GM19099 (cell line): ENCODE measurements around the gene HLA-DQA2.
A peak's percentile ranks its signal among the peaks of the same experiment; 100 is the strongest.

Experiments used
- POLR2A ChIP-seq: IDR thresholded peaks from 3 replicates; pipeline ENCODE4 v1.6.1; 2011; ENCODE audit warnings: low read depth; ENCODE audit not compliant: insufficient read length; ENCODE audit errors: extremely low read depth

Gene HLA-DQA2

DNA sequence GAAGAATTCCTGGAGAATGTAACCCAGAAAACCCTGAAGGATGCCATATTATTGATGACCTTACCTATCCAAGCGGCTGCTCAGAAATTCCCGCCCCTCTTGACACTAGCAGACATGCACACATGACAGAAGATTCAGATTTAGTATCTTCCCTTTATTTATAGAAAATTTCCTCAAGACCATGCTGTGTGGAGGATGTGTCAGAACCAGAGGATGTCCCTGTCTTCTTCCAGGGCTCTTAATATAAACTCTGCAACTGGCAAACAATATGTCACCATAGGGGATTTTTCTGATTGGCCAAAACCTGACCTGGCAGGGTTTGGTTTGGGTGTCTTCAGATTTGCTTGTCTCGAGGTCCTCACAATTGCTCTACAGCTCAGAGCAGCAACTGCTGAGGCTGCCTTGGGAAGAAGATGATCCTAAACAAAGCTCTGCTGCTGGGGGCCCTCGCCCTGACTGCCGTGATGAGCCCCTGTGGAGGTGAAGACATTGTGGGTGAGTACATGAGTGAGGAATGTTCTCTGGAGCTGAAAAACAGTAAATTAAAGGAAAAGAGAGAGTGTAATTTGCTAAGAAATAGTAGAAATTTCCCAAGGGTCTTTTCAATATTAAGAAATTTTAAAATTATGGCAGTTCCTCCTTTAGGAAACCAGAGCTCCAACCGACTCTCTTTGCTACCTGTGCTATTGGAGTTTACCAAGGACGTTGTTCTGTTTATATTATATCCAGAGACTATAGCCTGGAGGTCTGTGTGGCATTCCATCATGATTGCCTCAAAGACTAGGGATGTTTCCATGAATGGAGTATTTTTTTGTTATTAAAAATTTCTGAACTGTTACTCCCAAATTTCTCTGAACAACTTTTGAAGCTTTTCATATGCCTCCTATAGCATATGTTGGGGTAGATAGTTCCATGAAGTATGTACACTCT, at the start of gene HLA-DQA2:
Gene HLA-DQA2, plus strand, starts transcription at position 361 of the 930 bp plus-strand sequence. Its CDS starts 53 bp downstream, at position 414.
- peak; percentile 43 for TF ChIP-seq POLR2A

DNA sequence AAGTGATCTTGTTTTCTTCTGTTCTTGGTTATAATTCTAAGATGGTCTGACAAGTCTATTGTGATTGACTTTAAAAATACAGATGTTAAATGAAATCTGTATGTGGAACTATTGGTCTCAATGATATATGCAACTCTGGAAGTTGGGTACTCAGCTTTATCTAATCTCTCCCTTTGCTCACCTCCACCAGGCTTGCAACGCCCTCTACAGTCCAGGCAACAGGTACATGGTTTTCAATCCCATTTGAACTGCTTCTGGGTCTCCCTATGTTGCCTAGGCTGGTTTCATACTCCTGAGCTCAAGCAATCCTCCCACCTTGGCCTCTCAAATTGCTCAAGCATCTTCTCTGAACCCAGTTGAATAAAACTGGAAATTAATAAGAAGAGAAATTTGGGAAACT, 49.2 kb upstream of the HLA-DQA2 start:
- TF ChIP-seq POLR2A, result no peak

DNA sequence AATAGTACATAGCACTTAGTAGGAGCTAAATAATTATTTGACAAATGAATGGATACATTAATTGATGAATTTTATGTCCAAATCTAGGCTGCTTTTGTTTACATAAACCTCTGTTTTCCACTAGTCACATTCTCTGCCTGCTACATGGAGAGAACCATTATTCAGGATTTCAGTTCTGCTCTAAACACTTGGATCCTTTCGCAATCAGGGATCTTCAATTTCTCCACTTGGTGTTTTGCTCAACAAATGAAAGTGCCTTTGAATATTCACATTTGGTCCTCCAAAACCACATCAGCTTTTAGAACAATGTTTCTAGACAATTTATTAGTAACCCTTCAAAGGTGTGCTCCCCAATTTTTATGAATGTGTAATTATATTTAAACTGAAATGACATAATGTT, 44.2 kb upstream of the HLA-DQA2 start:
- no peak for TF ChIP-seq POLR2A

DNA sequence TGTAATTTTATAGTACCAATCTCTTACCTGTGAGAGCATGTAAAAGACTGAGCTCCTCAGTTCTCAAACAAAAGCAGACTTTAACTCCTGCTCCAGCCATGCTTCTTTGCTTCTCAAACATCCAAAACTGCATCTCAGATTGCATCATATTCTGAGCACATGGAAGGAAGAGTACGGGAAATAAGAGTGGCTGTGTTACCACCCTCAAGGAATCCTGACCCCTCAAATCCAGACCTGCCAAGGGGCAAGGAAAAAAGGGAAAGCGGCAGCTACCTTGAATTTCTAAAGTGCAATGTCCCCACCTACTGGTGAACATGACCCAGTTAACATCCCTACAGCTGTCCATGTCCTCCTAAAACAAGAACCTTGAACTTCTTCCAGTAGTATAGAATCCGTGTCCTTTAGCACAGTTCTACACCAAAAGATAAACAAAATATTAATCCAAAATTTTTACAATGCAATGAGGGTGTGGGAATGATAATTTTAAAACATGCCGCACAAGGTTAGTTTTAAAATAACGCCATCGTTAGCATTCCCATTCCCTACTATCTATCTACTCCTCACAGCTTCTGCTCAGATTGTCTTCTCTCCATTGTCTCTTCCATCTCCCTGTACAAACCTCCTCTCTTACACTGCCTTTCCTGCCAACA, 40.7 kb upstream of the HLA-DQA2 start:
- TF ChIP-seq POLR2A, result no peak

DNA sequence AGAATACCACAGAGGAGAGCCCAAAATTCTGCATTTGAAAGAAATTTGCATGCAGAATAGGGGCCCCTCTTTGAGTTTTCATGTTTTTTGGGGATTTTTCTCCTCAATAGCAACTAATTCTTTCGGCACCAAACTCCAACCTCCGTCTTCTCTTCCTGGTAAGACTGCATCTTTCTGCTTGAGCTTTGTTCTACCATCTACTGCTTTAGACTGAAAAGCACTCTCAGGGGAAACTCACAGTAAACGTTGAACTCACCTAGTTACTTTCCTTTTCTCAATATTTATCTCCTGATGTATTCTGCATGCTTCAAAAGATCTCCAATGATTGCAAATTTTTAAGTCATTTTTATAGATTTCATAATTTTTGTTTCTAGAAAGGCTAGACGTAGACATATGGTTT, 37.8 kb upstream of the HLA-DQA2 start:
- no peak for TF ChIP-seq POLR2A

DNA sequence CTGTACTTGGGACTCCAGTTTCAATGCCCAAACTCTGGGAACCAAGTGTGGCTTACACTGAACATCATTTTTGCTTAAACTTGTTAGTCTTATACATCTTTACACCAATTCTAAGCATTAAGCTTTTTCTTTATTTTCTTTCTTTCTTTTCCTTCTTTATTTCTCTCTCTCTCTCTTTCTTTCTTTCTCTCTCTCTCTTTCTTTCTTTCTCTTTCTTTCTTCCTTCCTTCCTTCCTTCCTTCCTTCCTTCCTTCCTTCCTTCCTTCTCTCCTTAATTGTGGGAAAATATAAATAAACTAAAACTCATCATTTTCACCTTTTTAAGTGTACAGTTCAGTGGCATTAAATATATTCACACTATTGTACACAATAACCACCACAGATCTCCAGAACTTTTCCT, 31.6 kb upstream of the HLA-DQA2 start:
- TF ChIP-seq POLR2A, result no peak

DNA sequence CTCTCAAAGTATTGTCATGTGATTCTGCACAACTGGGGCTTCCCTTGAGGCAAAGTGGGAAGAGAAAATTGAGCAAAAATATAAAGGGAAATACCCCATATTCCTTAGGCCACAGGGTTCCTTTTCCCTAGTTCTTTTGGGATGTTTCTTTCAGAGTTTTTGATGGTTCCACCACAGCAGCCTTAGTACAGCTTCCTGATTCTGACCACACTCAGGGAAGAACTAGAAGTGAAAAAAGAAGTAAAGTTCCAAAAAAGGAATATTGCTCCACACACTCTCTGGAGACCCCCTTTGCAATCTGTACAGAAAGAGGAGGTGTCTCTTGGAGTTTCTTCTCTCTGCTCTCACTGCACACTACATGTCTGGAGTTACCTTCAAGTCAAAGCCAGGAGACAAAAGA, 27.9 kb upstream of the HLA-DQA2 start:
- no peak for TF ChIP-seq POLR2A

DNA sequence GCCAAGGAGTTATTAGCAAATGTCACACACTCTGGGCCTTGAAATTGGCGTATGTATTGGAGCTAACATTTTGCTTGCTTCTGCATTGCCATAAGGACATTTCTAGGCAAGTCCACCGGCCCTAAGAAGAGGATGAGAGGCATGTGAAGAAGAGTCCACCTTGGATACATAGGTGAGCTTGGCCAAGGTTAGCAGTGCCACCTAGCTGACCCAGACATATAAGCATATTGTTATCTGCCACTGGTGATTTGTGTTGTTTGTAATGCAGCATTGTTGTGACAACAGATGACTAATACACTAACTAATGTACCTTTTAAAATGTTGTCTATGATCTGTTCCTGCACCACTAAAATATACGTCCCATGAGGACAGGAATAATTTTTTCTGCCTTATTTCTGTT, 24.8 kb upstream of the HLA-DQA2 start:
- no peak for TF ChIP-seq POLR2A

DNA sequence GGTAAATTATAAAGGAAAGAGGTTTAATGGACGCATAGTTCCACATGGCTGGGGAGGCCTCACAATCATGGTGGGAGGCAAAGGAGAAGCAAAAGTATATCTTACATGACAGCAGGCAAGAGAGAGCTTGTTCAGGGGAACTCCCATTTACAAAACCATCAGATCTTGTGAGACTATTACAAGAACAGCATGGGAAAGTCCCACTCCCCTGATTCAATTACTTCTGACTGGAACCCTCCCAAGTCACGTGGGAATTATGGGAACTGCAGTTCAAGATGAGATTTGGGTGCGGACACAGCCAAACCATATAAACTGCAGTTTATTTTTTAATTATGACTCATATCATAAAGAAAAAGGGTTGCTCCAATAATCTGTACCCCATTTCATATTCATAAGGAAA, 22.3 kb upstream of the HLA-DQA2 start:
- no peak for TF ChIP-seq POLR2A

DNA sequence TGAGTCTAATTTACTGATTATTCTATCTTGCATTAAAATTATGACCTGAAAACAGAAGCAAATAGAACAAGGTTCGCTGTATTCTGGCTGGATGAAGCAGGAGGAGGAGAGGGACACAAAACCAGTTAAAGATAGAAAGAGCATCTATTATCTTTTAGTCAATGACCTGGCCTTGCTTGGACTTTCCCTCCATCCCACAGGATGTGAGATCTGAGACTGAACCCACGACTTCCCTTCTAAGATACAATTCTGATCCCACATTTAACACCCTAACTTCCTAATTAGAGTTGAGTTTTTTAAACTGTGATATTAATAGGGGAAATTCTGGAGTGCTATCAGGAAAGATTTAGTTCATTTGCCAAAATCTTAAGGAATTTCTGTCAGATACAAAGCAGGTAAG, 3.1 kb upstream of the HLA-DQA2 start:
- no peak for TF ChIP-seq POLR2A

- TF ChIP-seq POLR2A, result no peak
These were observed 1.2 kb downstream of the HLA-DQA2 start for GRCh38 chr6:32742374-32742773.

GRCh38 chr6:32744776-32745175, 3.6 kb downstream of the HLA-DQA2 start:
- no peak for TF ChIP-seq POLR2A

DNA sequence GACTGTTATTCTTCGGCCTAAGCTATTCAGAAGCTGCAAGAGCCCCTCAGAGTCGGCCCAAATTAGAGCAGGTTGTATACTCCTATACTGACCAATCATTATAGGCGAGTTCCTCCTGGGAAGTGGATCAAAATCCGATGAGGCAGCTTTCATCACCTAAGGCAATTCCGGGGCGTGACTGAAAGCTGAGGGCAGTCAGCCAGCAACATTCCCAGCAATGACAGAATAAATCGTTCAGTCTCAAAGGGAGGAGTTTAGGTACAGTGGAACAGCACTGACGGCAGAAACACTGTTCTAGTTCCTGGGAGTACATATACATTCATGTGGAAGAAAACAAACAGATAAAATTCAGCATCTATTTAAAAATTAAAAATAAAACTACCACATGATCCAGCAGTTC, 11.4 kb downstream of the HLA-DQA2 start:
- TF ChIP-seq POLR2A, result no peak

GRCh38 chr6:32759669-32760068, 18.5 kb downstream of the HLA-DQA2 start:
- TF ChIP-seq POLR2A, result no peak

DNA sequence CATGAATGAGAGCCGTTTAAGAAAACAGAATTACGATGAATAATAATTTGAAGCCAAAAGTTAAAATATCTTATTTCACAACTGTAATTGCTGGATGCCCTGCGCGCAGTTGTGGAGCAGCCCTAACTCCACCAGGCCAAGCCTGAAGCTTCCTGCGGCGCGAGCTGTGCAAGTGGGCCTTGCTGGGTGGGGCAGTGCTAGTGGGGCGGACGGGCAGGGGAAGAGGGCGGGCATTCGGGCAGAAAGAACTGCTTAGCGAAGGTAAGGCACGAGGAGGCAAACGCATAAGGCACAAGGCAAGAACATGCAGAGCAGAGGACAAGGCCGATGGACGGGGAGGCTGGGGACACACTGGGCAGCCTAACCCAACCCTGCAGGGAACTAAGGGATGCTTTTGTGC, 19.9 kb downstream of the HLA-DQA2 start:
- no peak for TF ChIP-seq POLR2A

DNA sequence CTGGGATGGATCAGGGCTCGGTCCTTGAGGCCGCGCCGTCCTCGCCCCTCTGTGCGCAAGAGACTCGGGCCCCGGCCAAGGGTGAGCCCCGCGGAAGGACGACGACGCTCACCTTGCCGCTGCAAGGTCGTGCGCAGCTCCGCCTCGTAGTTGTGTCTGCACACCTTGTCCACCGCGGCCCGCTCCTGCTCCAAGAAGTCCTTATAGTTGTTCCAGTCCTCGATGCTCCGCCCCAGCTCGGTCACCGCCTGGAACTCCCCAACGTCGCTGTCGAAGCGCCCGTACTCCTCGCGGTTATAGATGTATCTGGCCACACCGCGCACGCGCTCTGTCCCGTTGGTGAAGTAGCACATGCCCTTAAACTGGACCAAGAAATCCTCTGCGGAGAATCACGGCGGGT, 20.4 kb downstream of the HLA-DQA2 start:
- TF ChIP-seq POLR2A, result no peak
